Kidney (tissue), 14 donors: ENCODE data around the gene ALDH4A1. TPM values are rescaled to one million over a fixed set of nuclear protein-coding genes. Genes with fewer than 3 reads are reported as not detected.

Experiments used
- DNase-seq, 5 donors: peaks; one replicate each; pipeline ENCODE4 v3.0.0-alpha.2; 2013 to 2020
- FAIRE-seq: peaks from 2 replicates; lab custom pipeline; 2012; peaks lifted over from hg19 to GRCh38; lab: Jason Lieb, UNC
- H3K27ac ChIP-seq, 2 donors: one replicate each; pipeline ENCODE4 v1.7.0; 2013; ENCODE audit warnings: low read depth in 2 of 2, low read length in 2 of 2, inconsistent platforms in 1 of 2
- H3K27me3 ChIP-seq: one replicate; pipeline ENCODE4 v1.7.1; 2013; ENCODE audit warnings: low read length, inconsistent platforms; ENCODE audit not compliant: control insufficient read depth, insufficient read depth
- H3K36me3 ChIP-seq, 3 donors: one replicate each; pipeline versions ENCODE4 v1.7.0 to v1.7.1; 2013; ENCODE audit warnings: low read length in 3 of 3, control low read depth in 1 of 3, inconsistent platforms in 1 of 3; ENCODE audit not compliant: insufficient read depth in 3 of 3, control insufficient read depth in 2 of 3
- H3K4me1 ChIP-seq, 3 donors: one replicate each; pipeline versions ENCODE4 v1.7.0 to v1.7.1; 2013; ENCODE audit warnings: low read length in 3 of 3, inconsistent platforms in 1 of 3, low read depth in 1 of 3; ENCODE audit not compliant: control insufficient read depth in 2 of 3, insufficient read depth in 2 of 3
- H3K4me3 ChIP-seq, 3 donors: one replicate each; pipeline versions ENCODE4 v1.7.0 to v1.8.1; 2013; ENCODE audit warnings: low read length in 3 of 3, control low read depth in 1 of 3, inconsistent platforms in 1 of 3
- H3K9ac ChIP-seq, 3 donors: one replicate each; pipeline versions ENCODE4 v1.7.0 to v1.7.1; 2013; ENCODE audit warnings: low read length in 3 of 3, control low read depth in 1 of 3, inconsistent platforms in 1 of 3
- H3K9me3 ChIP-seq, 3 donors: one replicate each; pipeline versions ENCODE4 v1.7.0 to v1.7.1; 2013; ENCODE audit warnings: low read length in 3 of 3, control low read depth in 1 of 3, inconsistent platforms in 1 of 3; ENCODE audit not compliant: control insufficient read depth in 2 of 3, insufficient read depth in 1 of 3
- CTCF ChIP-seq: IDR thresholded peaks from 3 replicates; pipeline ENCODE4 v1.5.1; 2012; ENCODE audit warnings: mild to moderate bottlenecking, moderate library complexity, borderline replicate concordance; ENCODE audit not compliant: insufficient read depth; ENCODE audit errors: extremely low read depth
- intact Hi-C: fragments of 100-400 bp; cut with DNase I; formaldehyde crosslinking; loops from one replicate; pipeline ENCODE4 v1.11.1; 2022
- polyA plus RNA-seq: library from polyadenylated mRNA; stranded (reverse); fragments of 350-450 nt; fragmentation: Illumina TruSeq; extraction: RNeasy Lipid Tissue Mini Kit (QIAGEN cat#74804); gene quantifications from one replicate; pipeline ENCODE4 v1.2.3, GENCODE V29; 2014; ENCODE audit warnings: low read depth, low replicate concordance; ENCODE audit not compliant: insufficient read depth
- total RNA-seq: library from RNA; stranded (reverse); fragmentation: NEBNext Ultra II Directional; extraction: Animal tissue kit (Norgen Biotek cat#: 25700); gene quantifications from one replicate; pipeline ENCODE4 v1.2.1, GENCODE V29; 2021
- donor health status: control.
- donor health status: control.
- donor health status: control.
- donor health status: control.
- donor health status: control.
- donor health status: DM: yes; HTN: yes; CAD: no.
- donor health status: Normal renal cell carcinoma (clear cell type).

The ALDH4A1 gene
- total and polyA plus RNA-seq, 2 donors from 2014 or later, result 49.3 to 352 TPM

- Histone ChIP-seq H3K9me3 (no peaks in the 10 kb centered on the region), H3K27me3 (no peaks in the 10 kb centered on the region), H3K4me1 (no peaks in the 10 kb centered on the region), H3K27ac (no peak overlapping the region), H3K9ac (no peak overlapping the region), H3K4me3 (no peak overlapping the region), H3K36me3 (no peaks in the 10 kb centered on the region)
- no peak for TF ChIP-seq CTCF
- DNase-seq (no peak), FAIRE-seq (no peak)
- intact Hi-C loops, result no loop called here
Observed at GRCh38 chr1:18861082-18861481, 41.3 kb downstream of the ALDH4A1 start.

- Histone ChIP-seq H3K27me3 (no peaks in the 10 kb centered on the region), H3K4me1 (no peaks in the 10 kb centered on the region), H3K9me3 (no peaks in the 10 kb centered on the region), H3K27ac (no peak within 1 kb of the TSS), H3K4me3 (no peak within 1 kb of the TSS), H3K9ac (no peak within 1 kb of the TSS), H3K36me3 (no peaks in the 10 kb centered on the region)
- no peak for FAIRE-seq
- DNase-seq, result no peak
- TF ChIP-seq CTCF, result no peak
- intact Hi-C loops, result no loop called here
Observed at GRCh38 chr1:18859560-18859959, 42.8 kb downstream of the ALDH4A1 start, which contains the start of gene TAS1R2. TSS of gene TAS1R2 (minus strand) at chr1:18859660. CDS start at chr1:18859660, 0 bp downstream.

- FAIRE-seq (no peak), DNase-seq (no peak)
- H3K9me3 ChIP-seq, result no peaks in the 10 kb centered on the region
- no peaks in the 10 kb centered on the region for H3K36me3 ChIP-seq
- no peak overlapping the region for H3K4me3 ChIP-seq
- H3K27me3 ChIP-seq, result no peaks in the 10 kb centered on the region
- intact Hi-C loops, result no loop called here
- H3K9ac ChIP-seq, result no peak overlapping the region
- H3K4me1 ChIP-seq, result no peaks in the 10 kb centered on the region
- H3K27ac ChIP-seq, result no peak overlapping the region
- TF ChIP-seq CTCF, result no peak
Observed at GRCh38 chr1:18858070-18858688, 44.2 kb downstream of the ALDH4A1 start.

DNA sequence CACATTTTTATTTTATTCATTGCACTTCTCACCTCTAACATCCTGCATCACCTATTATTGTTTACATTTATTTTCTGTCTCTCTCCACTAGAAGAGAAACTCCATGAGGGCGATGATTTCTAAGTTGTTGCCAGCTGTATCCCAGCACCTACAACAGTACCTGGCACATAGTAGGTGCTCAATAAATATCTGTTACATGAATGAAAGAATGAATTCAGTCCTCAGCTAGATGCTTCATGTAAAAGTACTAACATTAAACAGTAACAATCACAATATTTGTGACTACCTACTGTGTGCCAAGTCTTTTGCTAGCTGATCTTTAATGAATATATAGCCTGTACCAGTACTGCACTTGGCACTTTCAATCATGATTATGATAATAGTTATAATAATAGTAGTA, 45.9 kb downstream of the ALDH4A1 start:
- Histone ChIP-seq H3K4me1 (no peaks in the 10 kb centered on the region), H3K36me3 (no peaks in the 10 kb centered on the region), H3K27ac (no peak overlapping the region), H3K9ac (no peak overlapping the region), H3K4me3 (no peak overlapping the region), H3K9me3 (no peaks in the 10 kb centered on the region), H3K27me3 (no peaks in the 10 kb centered on the region)
- TF ChIP-seq CTCF, result no peak
- intact Hi-C loops, result no loop called here
- no peak for DNase-seq
- no peak for FAIRE-seq
